Measurements from ENCODE around the gene OR1I1.

GRCh38 chr19:15128162-15128770, 46.3 kb downstream of the OR1I1 start:
- TF ChIP-seq CTCF (IDR thresholded peaks at IDR 0.05 in 2 of 3, conservative IDR thresholded peaks at IDR 0.05 in 1 of 3; ENCODE audit: borderline replicate concordance in 1 of 3, insufficient read depth in 1 of 3, low read depth in 2 of 3, low read length in 2 of 3) (no peak), ZNF274 (IDR thresholded peaks at IDR 0.05; ENCODE audit: low read depth, low read length) (no peak), POLR2A (IDR thresholded peaks at IDR 0.05; ENCODE audit: borderline replicate concordance, extremely low read depth, insufficient read depth, insufficient read length) (no peak)
- TF ChIP-seq, protein P1, sequence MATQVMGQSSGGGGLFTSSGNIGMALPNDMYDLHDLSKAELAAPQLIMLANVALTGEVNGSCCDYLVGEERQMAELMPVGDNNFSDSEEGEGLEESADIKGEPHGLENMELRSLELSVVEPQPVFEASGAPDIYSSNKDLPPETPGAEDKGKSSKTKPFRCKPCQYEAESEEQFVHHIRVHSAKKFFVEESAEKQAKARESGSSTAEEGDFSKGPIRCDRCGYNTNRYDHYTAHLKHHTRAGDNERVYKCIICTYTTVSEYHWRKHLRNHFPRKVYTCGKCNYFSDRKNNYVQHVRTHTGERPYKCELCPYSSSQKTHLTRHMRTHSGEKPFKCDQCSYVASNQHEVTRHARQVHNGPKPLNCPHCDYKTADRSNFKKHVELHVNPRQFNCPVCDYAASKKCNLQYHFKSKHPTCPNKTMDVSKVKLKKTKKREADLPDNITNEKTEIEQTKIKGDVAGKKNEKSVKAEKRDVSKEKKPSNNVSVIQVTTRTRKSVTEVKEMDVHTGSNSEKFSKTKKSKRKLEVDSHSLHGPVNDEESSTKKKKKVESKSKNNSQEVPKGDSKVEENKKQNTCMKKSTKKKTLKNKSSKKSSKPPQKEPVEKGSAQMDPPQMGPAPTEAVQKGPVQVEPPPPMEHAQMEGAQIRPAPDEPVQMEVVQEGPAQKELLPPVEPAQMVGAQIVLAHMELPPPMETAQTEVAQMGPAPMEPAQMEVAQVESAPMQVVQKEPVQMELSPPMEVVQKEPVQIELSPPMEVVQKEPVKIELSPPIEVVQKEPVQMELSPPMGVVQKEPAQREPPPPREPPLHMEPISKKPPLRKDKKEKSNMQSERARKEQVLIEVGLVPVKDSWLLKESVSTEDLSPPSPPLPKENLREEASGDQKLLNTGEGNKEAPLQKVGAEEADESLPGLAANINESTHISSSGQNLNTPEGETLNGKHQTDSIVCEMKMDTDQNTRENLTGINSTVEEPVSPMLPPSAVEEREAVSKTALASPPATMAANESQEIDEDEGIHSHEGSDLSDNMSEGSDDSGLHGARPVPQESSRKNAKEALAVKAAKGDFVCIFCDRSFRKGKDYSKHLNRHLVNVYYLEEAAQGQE (IDR thresholded peaks at IDR 0.05; ENCODE audit: low read depth): no peak

Measured in HCT116 (cell line).